Measurements from ENCODE around the gene PGAP6. TPM values are rescaled to one million over a fixed set of nuclear protein-coding genes. Genes with fewer than 3 reads are reported as not detected.

Gene PGAP6
- total and polyA plus RNA-seq, 2 of the 13 experiments (the other 11 are each of a cell fraction or from before 2014, with no cell fraction given), result 52.7 to 136 TPM

GRCh38 chr16:361872-362701 is 19.7 kb downstream of the PGAP6 start (continued):
- TF ChIP-seq ELK4 (CRISPR knock-in tag; IDR thresholded peaks at IDR 0.05; ENCODE audit: borderline replicate concordance) (no peak), IKZF4 (CRISPR knock-in tag; IDR thresholded peaks at IDR 0.05; ENCODE audit: borderline replicate concordance, low read depth, not compliant biosample characterization) (peak; percentile 66), ZNF207 (IDR thresholded peaks at IDR 0.05; ENCODE audit: borderline replicate concordance) (no peak), ZNF768 (CRISPR knock-in tag; IDR thresholded peaks at IDR 0.05) (no peak; the same call in 1 of the 2 replicates), TBX3 (IDR thresholded peaks at IDR 0.05; ENCODE audit: borderline replicate concordance) (no peak), ZHX2 (IDR thresholded peaks at IDR 0.05; ENCODE audit: low read depth) (peak; percentile 28; the same call in 1 of the 2 replicates), ZHX2 (CRISPR knock-in tag; IDR thresholded peaks at IDR 0.05; ENCODE audit: borderline replicate concordance) (no peak), PPARG (CRISPR knock-in tag; conservative IDR thresholded peaks at IDR 0.05) (peak; percentile 45; the same call in 1 of the 2 replicates), SRSF9 (IDR thresholded peaks at IDR 0.05; ENCODE audit: borderline replicate concordance, insufficient read depth, low read depth, low read length, poor library complexity, severe bottlenecking) (no peak), NONO (IDR thresholded peaks at IDR 0.05) (no peak), NONO (CRISPR knock-in tag; conservative IDR thresholded peaks at IDR 0.05) (peak; percentile 86), HHEX (CRISPR knock-in tag; IDR thresholded peaks at IDR 0.05) (no peak), ZNF121 (CRISPR knock-in tag; IDR thresholded peaks at IDR 0.05) (peak; percentile 85), ZMYM2 (CRISPR knock-in tag; IDR thresholded peaks at IDR 0.05) (peak; percentile 94), ZNF597 (CRISPR knock-in tag; IDR thresholded peaks at IDR 0.05) (no peak), ZNF264 (CRISPR knock-in tag; IDR thresholded peaks at IDR 0.05) (no peak)
- TF ChIP-seq, protein P1, sequence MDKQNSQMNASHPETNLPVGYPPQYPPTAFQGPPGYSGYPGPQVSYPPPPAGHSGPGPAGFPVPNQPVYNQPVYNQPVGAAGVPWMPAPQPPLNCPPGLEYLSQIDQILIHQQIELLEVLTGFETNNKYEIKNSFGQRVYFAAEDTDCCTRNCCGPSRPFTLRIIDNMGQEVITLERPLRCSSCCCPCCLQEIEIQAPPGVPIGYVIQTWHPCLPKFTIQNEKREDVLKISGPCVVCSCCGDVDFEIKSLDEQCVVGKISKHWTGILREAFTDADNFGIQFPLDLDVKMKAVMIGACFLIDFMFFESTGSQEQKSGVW (CRISPR knock-in tag; IDR thresholded peaks at IDR 0.05; ENCODE audit: borderline replicate concordance), result no peak
- TF ChIP-seq, protein P2, sequence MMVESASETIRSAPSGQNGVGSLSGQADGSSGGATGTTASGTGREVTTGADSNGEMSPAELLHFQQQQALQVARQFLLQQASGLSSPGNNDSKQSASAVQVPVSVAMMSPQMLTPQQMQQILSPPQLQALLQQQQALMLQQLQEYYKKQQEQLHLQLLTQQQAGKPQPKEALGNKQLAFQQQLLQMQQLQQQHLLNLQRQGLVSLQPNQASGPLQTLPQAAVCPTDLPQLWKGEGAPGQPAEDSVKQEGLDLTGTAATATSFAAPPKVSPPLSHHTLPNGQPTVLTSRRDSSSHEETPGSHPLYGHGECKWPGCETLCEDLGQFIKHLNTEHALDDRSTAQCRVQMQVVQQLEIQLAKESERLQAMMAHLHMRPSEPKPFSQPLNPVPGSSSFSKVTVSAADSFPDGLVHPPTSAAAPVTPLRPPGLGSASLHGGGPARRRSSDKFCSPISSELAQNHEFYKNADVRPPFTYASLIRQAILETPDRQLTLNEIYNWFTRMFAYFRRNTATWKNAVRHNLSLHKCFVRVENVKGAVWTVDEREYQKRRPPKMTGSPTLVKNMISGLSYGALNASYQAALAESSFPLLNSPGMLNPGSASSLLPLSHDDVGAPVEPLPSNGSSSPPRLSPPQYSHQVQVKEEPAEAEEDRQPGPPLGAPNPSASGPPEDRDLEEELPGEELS (CRISPR knock-in tag; IDR thresholded peaks at IDR 0.05), result no peak; the same call in 1 of the 2 replicates
